GM23248 (cell line): Measurements from ENCODE around the gene PPP1R12B.
"Not testable (repeated sequence)": the region's sequence is repeated elsewhere in the genome, so short reads cannot be mapped to it uniquely, and the experiment has no call there.

Experiments used
- EZH2 ChIP-seq: fragments of 200-600 bp; sonication (generic); IDR thresholded peaks from 2 replicates; pipeline ENCODE4 v1.6.1; 2018; ENCODE audit warnings: antibody characterized with exemption, mild to moderate bottlenecking; ENCODE audit not compliant: insufficient read depth, poor library complexity, severe bottlenecking
- EZH2phosphoT487 ChIP-seq: fragments of 200-600 bp; sonication (generic); IDR thresholded peaks from 2 replicates; pipeline ENCODE4 v1.6.1; 2018; ENCODE audit warnings: antibody characterized with exemption, moderate library complexity, mild to moderate bottlenecking, low read depth; ENCODE audit not compliant: insufficient read depth

DNA sequence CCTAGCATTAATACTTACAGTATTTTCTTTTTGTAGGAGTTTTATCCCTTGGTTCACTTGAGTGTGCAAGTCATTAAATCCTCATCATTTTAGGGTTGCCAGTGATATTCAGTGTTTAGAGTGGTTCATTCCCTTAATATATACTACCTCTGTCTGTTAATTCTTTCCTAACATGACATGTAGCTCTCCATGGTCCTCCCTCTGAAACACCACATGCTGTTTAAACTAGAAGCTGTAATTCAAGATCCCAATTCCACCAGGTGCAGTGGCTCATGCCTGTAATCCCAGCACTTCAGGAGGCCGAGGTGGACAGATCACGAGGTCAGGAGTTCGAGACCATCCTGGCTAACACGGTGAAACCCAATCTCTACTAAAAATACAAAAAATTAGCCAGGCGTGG lies 233.9 kb downstream of the PPP1R12B start:
- not testable (repeated sequence) for TF ChIP-seq EZH2phosphoT487, EZH2
